ENCODE data around the gene CFL1.
A peak's percentile ranks its signal among the peaks of the same experiment; 100 is the strongest.

The CFL1 gene

DNA sequence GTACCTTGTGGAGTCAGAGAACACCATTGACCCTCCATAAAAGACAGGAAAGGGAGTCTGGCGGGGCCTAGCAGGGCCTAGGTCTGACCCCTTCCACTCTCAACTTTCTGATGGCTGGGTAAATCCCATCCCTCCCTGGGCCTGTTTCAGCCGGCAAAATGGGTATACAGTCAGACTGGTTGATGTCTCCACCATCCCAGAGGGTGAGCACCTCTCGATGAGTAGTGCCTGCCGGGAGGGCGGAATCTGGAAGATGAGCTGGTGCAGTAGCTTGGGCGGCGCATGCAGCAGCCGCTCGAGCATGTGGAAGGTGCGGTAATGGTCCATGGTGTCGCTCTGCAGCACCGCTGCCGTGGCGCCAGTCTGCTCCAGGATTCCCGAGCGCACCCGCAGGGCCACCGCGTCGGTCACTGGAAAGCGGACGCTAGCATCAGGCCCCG, 29.8 kb upstream of the CFL1 start:
- no peaks in the 10 kb centered on the region for H3K9me3 ChIP-seq (ENCODE audit: control insufficient read depth in 5 of 5, low read length in 5 of 5)
- H3K27ac ChIP-seq (ENCODE audit: low read depth, low read length), result peak overlapping the region; percentile 99

DNA sequence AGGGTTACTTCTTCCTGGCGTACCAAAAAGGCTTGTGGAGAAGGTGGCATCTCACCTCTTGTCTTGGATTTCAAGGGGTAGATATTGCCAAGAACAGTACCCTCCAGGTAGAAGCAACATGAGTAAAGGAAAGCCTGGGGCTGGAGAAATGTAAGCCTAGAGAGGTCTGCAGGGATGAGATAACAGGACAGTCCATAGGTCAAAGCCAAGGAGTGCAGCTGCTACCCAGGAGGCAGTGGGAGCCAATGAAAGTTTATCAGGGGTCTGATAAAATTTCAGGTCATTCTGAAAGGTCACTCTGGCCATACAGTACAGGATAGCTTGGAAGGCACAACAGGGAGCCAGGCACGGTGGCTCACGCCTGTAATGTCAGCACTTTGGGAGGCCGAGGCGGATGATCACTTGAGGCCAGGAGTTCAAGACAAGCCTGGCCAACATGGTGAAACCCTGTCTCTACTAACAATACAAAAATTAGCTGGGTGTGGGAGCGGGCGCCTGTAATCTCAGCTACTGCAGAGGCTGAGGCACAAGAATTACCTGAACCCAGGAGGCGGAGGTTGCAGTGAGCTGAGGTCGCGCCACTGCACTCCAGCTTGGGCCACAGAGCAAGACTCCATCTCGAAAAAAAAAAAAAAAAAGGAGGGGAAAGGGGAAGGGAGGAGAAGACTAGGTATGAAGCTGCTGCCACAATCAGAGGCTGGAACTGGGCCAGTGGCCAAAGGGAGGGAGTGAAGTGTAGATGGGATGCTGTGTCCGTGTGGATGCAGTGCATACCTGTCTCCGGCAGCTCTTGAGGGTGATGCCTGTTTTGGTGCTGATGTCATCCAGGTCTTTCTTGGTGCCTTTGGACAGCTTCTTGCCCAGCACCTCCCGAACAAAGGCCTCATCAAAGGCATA, 29.1 kb upstream of the CFL1 start:
- Histone ChIP-seq H3K4me3 (ENCODE audit: low read depth in 1 of 5, low read length in 5 of 5) (peak overlapping the region; percentile 56 to 91 (median 83)), H3K27me3 (ENCODE audit: control insufficient read depth in 5 of 5, insufficient read depth in 4 of 5, low read length in 5 of 5) (no peaks in the 10 kb centered on the region), H3K9me3 (ENCODE audit: control insufficient read depth in 5 of 5, low read length in 5 of 5) (no peaks in the 10 kb centered on the region), H3K9ac (ENCODE audit: low read length in 5 of 5) (peak overlapping the region in 3 of 5 donors; percentile 60 to 77 (median 68)), H3K27ac (ENCODE audit: low read depth, low read length) (peak overlapping the region; percentile 99), H3K4me1 (ENCODE audit: control insufficient read depth in 5 of 5, insufficient read depth in 5 of 5, low read length in 5 of 5) (peaks cover 4 to 47% (median 45%) of the 10 kb centered on the region in 5 donors), H3K36me3 (ENCODE audit: control insufficient read depth in 5 of 5, insufficient read depth in 5 of 5, low read length in 5 of 5) (peaks cover 5 to 44% (median 34%) of the 10 kb centered on the region in 5 donors)

More for the DNA sequence above, 29.8 kb upstream of the CFL1 start:
- peaks cover 4 to 54% (median 52%) of the 10 kb centered on the region in 5 donors for H3K4me1 ChIP-seq (ENCODE audit: control insufficient read depth in 5 of 5, insufficient read depth in 5 of 5, low read length in 5 of 5)
- H3K9ac ChIP-seq (ENCODE audit: low read length in 5 of 5), result peak overlapping the region; percentile 35 to 77 (median 68)
- H3K4me3 ChIP-seq (ENCODE audit: low read depth in 1 of 5, low read length in 5 of 5), result peak overlapping the region; percentile 56 to 91 (median 83)
- H3K27me3 ChIP-seq (ENCODE audit: control insufficient read depth in 5 of 5, insufficient read depth in 4 of 5, low read length in 5 of 5), result no peaks in the 10 kb centered on the region
- H3K36me3 ChIP-seq (ENCODE audit: control insufficient read depth in 5 of 5, insufficient read depth in 5 of 5, low read length in 5 of 5), result peaks cover 5 to 38% (median 30%) of the 10 kb centered on the region in 5 donors

DNA sequence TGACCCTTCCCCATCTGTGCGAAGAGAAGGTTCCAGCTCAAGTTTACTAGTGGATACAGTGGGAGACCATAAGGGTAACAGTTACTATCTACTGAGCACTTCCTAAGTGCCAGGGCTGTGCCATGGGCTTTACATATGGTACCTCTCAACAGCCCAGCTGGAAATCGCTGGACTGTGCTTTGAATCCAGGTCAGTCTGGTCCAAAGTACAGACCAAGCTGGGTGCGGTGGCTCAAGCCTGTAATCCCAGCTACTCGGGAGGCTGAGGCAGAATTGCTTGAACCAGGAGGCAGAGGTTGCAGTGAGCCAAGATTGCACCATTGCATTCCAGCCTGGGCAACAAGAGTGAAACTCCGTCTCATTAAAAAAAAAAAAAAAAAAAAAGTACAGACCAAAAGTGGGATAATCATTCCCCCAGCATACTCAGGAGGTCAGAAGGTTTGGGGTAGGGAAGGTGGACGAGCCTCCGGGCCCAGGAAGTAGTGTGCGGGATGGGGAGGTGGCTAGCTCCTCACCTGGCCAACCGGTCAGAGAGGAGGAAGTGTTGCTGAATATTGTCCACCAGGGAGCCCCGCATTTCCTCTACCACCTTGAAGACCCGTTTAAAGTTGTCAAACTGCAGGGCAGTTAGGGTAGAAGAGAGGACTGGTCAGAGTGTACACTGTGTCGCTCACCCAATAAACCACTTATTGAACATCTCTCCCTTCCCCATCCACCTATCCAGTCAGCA, 28.0 kb upstream of the CFL1 start:
- H3K4me3 ChIP-seq (ENCODE audit: low read depth in 1 of 5, low read length in 5 of 5), result no peak overlapping the region
- no peaks in the 10 kb centered on the region for H3K27me3 ChIP-seq (ENCODE audit: control insufficient read depth in 5 of 5, insufficient read depth in 4 of 5, low read length in 5 of 5)
- H3K9ac ChIP-seq (ENCODE audit: low read length in 5 of 5), result no peak overlapping the region
- H3K36me3 ChIP-seq (ENCODE audit: control insufficient read depth in 5 of 5, insufficient read depth in 5 of 5, low read length in 5 of 5), result peaks cover 5 to 44% (median 34%) of the 10 kb centered on the region in 5 donors
- H3K27ac ChIP-seq (ENCODE audit: low read depth, low read length), result no peak overlapping the region
- H3K9me3 ChIP-seq (ENCODE audit: control insufficient read depth in 5 of 5, low read length in 5 of 5), result no peaks in the 10 kb centered on the region
- H3K4me1 ChIP-seq (ENCODE audit: control insufficient read depth in 5 of 5, insufficient read depth in 5 of 5, low read length in 5 of 5), result peaks cover 4 to 36% (median 34%) of the 10 kb centered on the region in 5 donors

DNA sequence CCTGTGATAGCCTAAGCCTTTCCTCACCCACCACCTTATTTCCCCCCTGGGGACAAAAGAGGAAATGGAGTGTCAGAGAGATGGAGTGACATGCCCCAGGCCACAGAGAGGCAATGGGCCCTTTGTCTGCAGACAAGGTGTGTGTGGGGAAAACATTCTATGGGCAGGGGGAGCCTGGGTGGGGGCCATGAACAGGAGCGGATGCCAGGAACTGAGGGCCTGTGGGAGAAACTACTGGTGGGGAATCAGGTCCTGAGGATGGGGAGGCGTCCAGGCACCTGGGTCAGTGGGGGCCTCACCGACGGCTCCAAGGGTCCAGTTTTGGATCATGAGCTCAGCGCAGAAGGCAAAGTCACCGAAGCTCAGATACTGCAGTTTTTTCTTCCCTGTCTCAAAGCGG, 27.3 kb upstream of the CFL1 start:
- Histone ChIP-seq H3K27me3 (ENCODE audit: control insufficient read depth in 5 of 5, insufficient read depth in 4 of 5, low read length in 5 of 5) (no peaks in the 10 kb centered on the region), H3K27ac (ENCODE audit: low read depth, low read length) (no peak overlapping the region), H3K9ac (ENCODE audit: low read length in 5 of 5) (no peak overlapping the region), H3K36me3 (ENCODE audit: control insufficient read depth in 5 of 5, insufficient read depth in 5 of 5, low read length in 5 of 5) (peaks cover 5 to 44% (median 34%) of the 10 kb centered on the region in 5 donors), H3K4me3 (ENCODE audit: low read depth in 1 of 5, low read length in 5 of 5) (no peak overlapping the region), H3K9me3 (ENCODE audit: control insufficient read depth in 5 of 5, low read length in 5 of 5) (no peaks in the 10 kb centered on the region), H3K4me1 (ENCODE audit: control insufficient read depth in 5 of 5, insufficient read depth in 5 of 5, low read length in 5 of 5) (peaks cover 4 to 31% (median 28%) of the 10 kb centered on the region in 5 donors)

DNA sequence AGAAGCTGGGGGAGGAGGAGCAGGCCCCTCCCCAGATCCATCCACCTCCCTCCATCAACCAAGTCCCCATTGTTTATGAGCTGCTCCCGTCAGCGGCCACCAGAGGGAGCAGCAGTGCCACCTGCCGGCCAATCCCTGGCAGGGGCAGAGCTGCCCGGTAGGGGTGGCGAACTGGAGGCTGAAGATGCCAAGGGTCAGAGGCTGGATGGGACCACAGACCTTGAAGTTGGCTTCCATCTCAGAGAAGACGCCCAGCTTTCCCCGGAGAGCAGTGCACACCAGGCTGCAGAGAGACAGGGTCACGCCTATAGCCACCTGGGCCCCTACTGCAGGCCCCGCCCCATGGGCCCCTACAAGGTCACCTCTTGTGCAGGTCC, 26.7 kb upstream of the CFL1 start:
- H3K36me3 ChIP-seq (ENCODE audit: control insufficient read depth in 5 of 5, insufficient read depth in 5 of 5, low read length in 5 of 5), result peaks cover 5 to 44% (median 34%) of the 10 kb centered on the region in 5 donors
- no peaks in the 10 kb centered on the region for H3K27me3 ChIP-seq (ENCODE audit: control insufficient read depth in 5 of 5, insufficient read depth in 4 of 5, low read length in 5 of 5)
- peaks cover 2 to 26% (median 23%) of the 10 kb centered on the region in 5 donors for H3K4me1 ChIP-seq (ENCODE audit: control insufficient read depth in 5 of 5, insufficient read depth in 5 of 5, low read length in 5 of 5)
- H3K9ac ChIP-seq (ENCODE audit: low read length in 5 of 5), result peak overlapping the region in 1 of 5 donors; percentile 20
- no peaks in the 10 kb centered on the region for H3K9me3 ChIP-seq (ENCODE audit: control insufficient read depth in 5 of 5, low read length in 5 of 5)
- H3K27ac ChIP-seq (ENCODE audit: low read depth, low read length), result no peak overlapping the region
- no peak overlapping the region for H3K4me3 ChIP-seq (ENCODE audit: low read depth in 1 of 5, low read length in 5 of 5)

DNA sequence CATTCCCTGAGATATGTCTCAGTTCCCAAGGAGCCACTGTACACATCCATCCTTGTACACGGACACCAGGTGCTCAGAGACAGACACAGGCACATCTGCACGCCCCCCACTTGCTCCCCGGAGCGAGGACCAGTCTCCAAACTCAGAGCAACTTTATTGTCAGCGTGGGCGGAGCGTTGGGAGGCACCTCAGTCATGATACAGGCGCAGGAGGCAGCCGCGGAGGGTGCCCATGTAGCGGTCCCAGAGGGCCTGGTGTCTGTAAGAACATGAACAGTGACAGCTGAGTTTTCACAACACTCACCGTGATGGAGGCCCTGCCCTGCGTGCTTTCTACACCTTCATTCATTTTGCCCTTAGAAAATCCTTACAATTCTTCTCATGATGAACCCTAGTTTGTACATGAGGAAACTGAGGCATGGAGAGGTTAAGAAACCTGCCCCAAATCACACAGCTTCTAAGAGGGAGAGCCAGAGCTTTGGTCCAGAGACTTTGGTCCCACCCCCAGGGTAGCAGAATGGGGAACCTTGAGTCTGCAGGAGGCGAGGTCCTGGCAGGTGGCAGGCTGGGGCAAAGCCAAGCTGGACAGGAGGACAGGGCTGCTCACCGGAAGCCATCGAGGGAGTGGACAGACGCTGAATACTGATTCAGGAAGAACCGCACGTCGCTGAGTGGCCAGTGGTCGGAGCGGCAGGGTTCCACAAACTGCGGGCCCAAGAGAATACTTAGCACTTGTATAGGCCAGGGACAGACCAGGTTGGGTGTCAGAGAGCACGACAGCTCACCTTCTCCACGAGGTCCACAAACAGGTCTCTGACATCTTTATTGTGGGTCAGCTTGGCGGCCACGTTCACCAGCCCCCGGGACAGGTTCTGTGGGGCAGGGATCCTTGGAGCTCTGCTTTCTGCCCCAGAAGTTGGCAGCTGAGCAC, 26.1 kb upstream of the CFL1 start:
- H3K9ac ChIP-seq (ENCODE audit: low read length in 5 of 5), result no peak overlapping the region
- no peak overlapping the region for H3K27ac ChIP-seq (ENCODE audit: low read depth, low read length)
- H3K4me3 ChIP-seq (ENCODE audit: low read depth in 1 of 5, low read length in 5 of 5), result no peak overlapping the region
- H3K4me1 ChIP-seq (ENCODE audit: control insufficient read depth in 5 of 5, insufficient read depth in 5 of 5, low read length in 5 of 5), result peaks cover 0 to 19% (median 17%) of the 10 kb centered on the region in 5 donors
- H3K36me3 ChIP-seq (ENCODE audit: control insufficient read depth in 5 of 5, insufficient read depth in 5 of 5, low read length in 5 of 5), result peaks cover 5 to 44% (median 34%) of the 10 kb centered on the region in 5 donors
- no peaks in the 10 kb centered on the region for H3K9me3 ChIP-seq (ENCODE audit: control insufficient read depth in 5 of 5, low read length in 5 of 5)
- no peaks in the 10 kb centered on the region for H3K27me3 ChIP-seq (ENCODE audit: control insufficient read depth in 5 of 5, insufficient read depth in 4 of 5, low read length in 5 of 5)

DNA sequence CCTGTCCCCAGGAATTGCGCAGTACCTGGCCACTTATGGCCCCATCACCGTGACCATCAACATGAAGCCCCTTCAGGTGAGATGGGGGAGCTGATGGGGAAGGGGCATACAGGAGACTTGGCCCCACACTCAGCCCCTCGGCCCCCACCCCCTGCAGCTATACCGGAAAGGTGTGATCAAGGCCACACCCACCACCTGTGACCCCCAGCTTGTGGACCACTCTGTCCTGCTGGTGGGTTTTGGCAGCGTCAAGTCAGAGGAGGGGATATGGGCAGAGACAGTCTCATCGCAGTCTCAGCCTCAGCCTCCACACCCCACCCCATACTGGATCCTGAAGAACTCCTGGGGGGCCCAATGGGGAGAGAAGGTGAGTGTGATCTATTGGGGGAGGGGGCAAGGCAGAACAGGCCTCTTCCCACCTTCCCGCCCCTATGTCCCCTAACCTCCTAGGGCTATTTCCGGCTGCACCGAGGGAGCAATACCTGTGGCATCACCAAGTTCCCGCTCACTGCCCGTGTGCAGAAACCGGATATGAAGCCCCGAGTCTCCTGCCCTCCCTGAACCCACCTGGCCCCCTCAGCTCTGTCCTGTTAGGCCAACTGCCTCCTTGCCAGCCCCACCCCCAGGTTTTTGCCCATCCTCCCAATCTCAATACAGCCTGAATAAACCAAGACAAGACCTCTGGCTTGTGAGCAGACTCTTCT, 25.2 kb upstream of the CFL1 start:
- Histone ChIP-seq H3K9me3 (ENCODE audit: control insufficient read depth in 5 of 5, low read length in 5 of 5) (no peaks in the 10 kb centered on the region), H3K27ac (ENCODE audit: low read depth, low read length) (no peak overlapping the region), H3K27me3 (ENCODE audit: control insufficient read depth in 5 of 5, insufficient read depth in 4 of 5, low read length in 5 of 5) (no peaks in the 10 kb centered on the region), H3K36me3 (ENCODE audit: control insufficient read depth in 5 of 5, insufficient read depth in 5 of 5, low read length in 5 of 5) (peaks cover 5 to 44% (median 34%) of the 10 kb centered on the region in 5 donors), H3K9ac (ENCODE audit: low read length in 5 of 5) (no peak overlapping the region), H3K4me1 (ENCODE audit: control insufficient read depth in 5 of 5, insufficient read depth in 5 of 5, low read length in 5 of 5) (peaks cover 0 to 14% (median 11%) of the 10 kb centered on the region in 5 donors), H3K4me3 (ENCODE audit: low read depth in 1 of 5, low read length in 5 of 5) (no peak overlapping the region)

DNA sequence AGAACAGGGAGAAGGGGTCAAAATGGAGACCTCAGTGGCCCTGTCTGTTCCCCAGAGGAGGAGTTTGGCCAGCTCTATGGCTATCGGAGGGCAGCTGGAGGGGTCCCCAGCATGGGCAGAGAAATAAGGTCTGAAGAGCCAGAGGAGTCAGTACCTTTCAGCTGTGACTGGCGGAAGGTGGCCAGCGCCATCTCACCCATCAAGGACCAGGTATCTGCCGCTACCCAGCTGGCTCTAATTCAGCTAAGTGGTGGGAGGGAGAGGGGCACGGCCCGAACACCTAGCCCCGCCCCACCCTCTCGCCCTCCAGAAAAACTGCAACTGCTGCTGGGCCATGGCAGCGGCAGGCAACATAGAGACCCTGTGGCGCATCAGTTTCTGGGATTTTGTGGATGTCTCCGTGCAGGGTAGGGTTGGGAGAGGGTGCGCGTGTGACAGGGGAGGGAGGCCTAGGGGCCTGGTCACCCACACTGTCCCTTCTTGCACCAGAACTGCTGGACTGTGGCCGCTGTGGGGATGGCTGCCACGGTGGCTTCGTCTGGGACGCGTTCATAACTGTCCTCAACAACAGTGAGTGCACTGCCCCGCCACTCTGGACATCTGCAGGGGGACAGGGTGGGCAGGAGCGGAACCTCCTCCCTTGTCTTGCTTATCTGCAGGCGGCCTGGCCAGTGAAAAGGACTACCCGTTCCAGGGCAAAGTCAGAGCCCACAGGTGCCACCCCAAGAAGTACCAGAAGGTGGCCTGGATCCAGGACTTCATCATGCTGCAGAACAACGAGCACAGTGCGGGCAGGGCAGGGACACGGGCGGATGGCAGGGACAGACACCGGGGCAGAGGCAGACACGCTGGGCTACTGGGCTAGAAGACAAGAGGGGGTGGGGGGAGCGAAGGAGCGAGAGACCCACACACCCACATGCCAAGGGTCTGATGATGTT, 24.4 kb upstream of the CFL1 start:
- H3K27ac ChIP-seq (ENCODE audit: low read depth, low read length), result no peak overlapping the region
- no peak overlapping the region for H3K4me3 ChIP-seq (ENCODE audit: low read depth in 1 of 5, low read length in 5 of 5)
- peaks cover 0 to 6% (median 3%) of the 10 kb centered on the region in 5 donors for H3K4me1 ChIP-seq (ENCODE audit: control insufficient read depth in 5 of 5, insufficient read depth in 5 of 5, low read length in 5 of 5)
- peaks cover 5 to 44% (median 34%) of the 10 kb centered on the region in 5 donors for H3K36me3 ChIP-seq (ENCODE audit: control insufficient read depth in 5 of 5, insufficient read depth in 5 of 5, low read length in 5 of 5)
- no peaks in the 10 kb centered on the region for H3K27me3 ChIP-seq (ENCODE audit: control insufficient read depth in 5 of 5, insufficient read depth in 4 of 5, low read length in 5 of 5)
- no peaks in the 10 kb centered on the region for H3K9me3 ChIP-seq (ENCODE audit: control insufficient read depth in 5 of 5, low read length in 5 of 5)
- no peak overlapping the region for H3K9ac ChIP-seq (ENCODE audit: low read length in 5 of 5)
